ENCODE data around the gene LONP2.

The LONP2 gene

GRCh38 chr16:48342591-48342990 lies 98.5 kb downstream of the LONP2 start:
- Histone ChIP-seq H3K4me3 (ENCODE audit: low read depth, low read length) (no peak overlapping the region), H2AFZ (no peak overlapping the region), H3K27ac (no peak overlapping the region), H3K4me1 (no peaks in the 10 kb centered on the region), H3K9ac (no peak overlapping the region), H3K9me3 (ENCODE audit: control insufficient read depth, low read length) (no peaks in the 10 kb centered on the region), H3K79me2 (peaks cover 3% of the 10 kb centered on the region), H3K36me3 (ENCODE audit: control insufficient read depth, insufficient read depth, low read length) (no peaks in the 10 kb centered on the region), H3K27me3 (ENCODE audit: control insufficient read depth, insufficient read depth, low read length) (no peaks in the 10 kb centered on the region), H3K4me2 (ENCODE audit: low read length) (no peak overlapping the region)
- TF ChIP-seq CTCF (IDR thresholded peaks at IDR 0.05) = no peak

GRCh38 chr16:48347191-48347865 lies 103.2 kb downstream of the LONP2 start:
- Histone ChIP-seq H2AFZ (no peak overlapping the region), H3K36me3 (ENCODE audit: control insufficient read depth, insufficient read depth, low read length) (no peaks in the 10 kb centered on the region), H3K4me1 (no peaks in the 10 kb centered on the region), H3K9me3 (ENCODE audit: control insufficient read depth, low read length) (no peaks in the 10 kb centered on the region), H3K9ac (no peak overlapping the region), H3K27me3 (ENCODE audit: control insufficient read depth, insufficient read depth, low read length) (no peaks in the 10 kb centered on the region), H3K4me3 (ENCODE audit: low read depth, low read length) (no peak overlapping the region), H3K27ac (no peak overlapping the region), H3K4me2 (ENCODE audit: low read length) (no peak overlapping the region), H3K79me2 (no peaks in the 10 kb centered on the region)
- TF ChIP-seq CTCF (IDR thresholded peaks at IDR 0.05) = no peak

GRCh38 chr16:48347980-48348379 lies 103.9 kb downstream of the LONP2 start:
- no peaks in the 10 kb centered on the region for H3K27me3 ChIP-seq (ENCODE audit: control insufficient read depth, insufficient read depth, low read length)
- no peaks in the 10 kb centered on the region for H3K79me2 ChIP-seq
- TF ChIP-seq CTCF (IDR thresholded peaks at IDR 0.05) = no peak
- H3K36me3 ChIP-seq (ENCODE audit: control insufficient read depth, insufficient read depth, low read length) = no peaks in the 10 kb centered on the region
- no peak overlapping the region for H3K9ac ChIP-seq
- no peak overlapping the region for H2AFZ ChIP-seq
- H3K4me1 ChIP-seq = no peaks in the 10 kb centered on the region
- no peak overlapping the region for H3K4me3 ChIP-seq (ENCODE audit: low read depth, low read length)
- H3K9me3 ChIP-seq (ENCODE audit: control insufficient read depth, low read length) = no peaks in the 10 kb centered on the region
- H3K4me2 ChIP-seq (ENCODE audit: low read length) = no peak overlapping the region
- no peak overlapping the region for H3K27ac ChIP-seq

- no peaks in the 10 kb centered on the region for H3K36me3 ChIP-seq (ENCODE audit: control insufficient read depth, insufficient read depth, low read length)
- no peak overlapping the region for H2AFZ ChIP-seq
- H3K27me3 ChIP-seq (ENCODE audit: control insufficient read depth, insufficient read depth, low read length) = no peaks in the 10 kb centered on the region
- H3K9me3 ChIP-seq (ENCODE audit: control insufficient read depth, low read length) = no peaks in the 10 kb centered on the region
- H3K79me2 ChIP-seq = peaks cover 3% of the 10 kb centered on the region
- H3K27ac ChIP-seq = no peak overlapping the region
- no peak overlapping the region for H3K9ac ChIP-seq
- no peak overlapping the region for H3K4me2 ChIP-seq (ENCODE audit: low read length)
- H3K4me1 ChIP-seq = no peaks in the 10 kb centered on the region
- no peak for TF ChIP-seq CTCF (IDR thresholded peaks at IDR 0.05)
- H3K4me3 ChIP-seq (ENCODE audit: low read depth, low read length) = no peak overlapping the region
Measured at GRCh38 chr16:48350736-48351135, 106.6 kb downstream of the LONP2 start.
